T-cell (primary cell): ENCODE results near the gene FOXP1. TPM values are rescaled to one million over a fixed set of nuclear protein-coding genes. Genes with fewer than 3 reads are reported as not detected.

Experiments
- ATAC-seq, 4 experiments: fragments of 200-7000 bp in 3 of 4; fragments of 150-1000 bp in 1 of 4; cut with Tn5 transposase; replicated peaks in 1 of 4; 1 replicate in 3 of 4; 2 replicates in 1 of 4; pipeline ENCODE4 v1.10.0; 2021; ENCODE audit warnings: moderate library complexity in 3 of 4, mild to moderate bottlenecking in 2 of 4, moderate number of reproducible peaks in 1 of 4
- CTCF ChIA-PET, 2 donors: fragments of 300-600 bp; sonication (Branson Sonifier 250); formaldehyde crosslinking; loops; one replicate each; lab custom pipeline; 2022; ENCODE audit warnings: antibody characterized with exemption in 2 of 2; lab: Charles Lee
- POLR2A ChIA-PET, 2 donors: fragments of 300-600 bp; sonication (Branson Sonifier 250); formaldehyde crosslinking; loops; one replicate each; lab custom pipeline; 2022; ENCODE audit warnings: antibody characterized with exemption in 2 of 2; lab: Charles Lee
- DNase-seq, 35 experiments: peaks; one replicate each; pipeline versions ENCODE4 v3.0.0 to v3.0.0-alpha.2; 2013 to 2023
- H3K27ac ChIP-seq: one replicate; pipeline ENCODE4 v1.5.1; 2013; ENCODE audit warnings: low read length
- H3K27me3 ChIP-seq, 2 experiments: replicated peaks in 1 of 2; 1 replicate in 1 of 2; 2 replicates in 1 of 2; pipeline versions ENCODE4 v1.6.1 to v1.7.0; 2013; ENCODE audit warnings: low read length in 1 of 2, mixed read lengths in 1 of 2; ENCODE audit not compliant: control insufficient read depth in 2 of 2, insufficient read depth in 2 of 2; ENCODE audit errors: extremely low read depth in 1 of 2
- H3K36me3 ChIP-seq, 2 donors: 1 replicate in 1 of 2; 2 replicates in 1 of 2; pipeline versions ENCODE4 v1.6.1 to v1.7.0; 2013; ENCODE audit warnings: low read length in 1 of 2; ENCODE audit not compliant: control insufficient read depth in 2 of 2, insufficient read depth in 1 of 2; ENCODE audit errors: extremely low read depth in 1 of 2
- H3K4me1 ChIP-seq, 2 experiments: 1 replicate in 1 of 2; 2 replicates in 1 of 2; pipeline versions ENCODE4 v1.6.1 to v1.7.0; 2013; ENCODE audit warnings: low read length in 2 of 2, mixed read lengths in 1 of 2; ENCODE audit not compliant: insufficient read depth in 2 of 2, control insufficient read depth in 1 of 2; ENCODE audit errors: extremely low read depth in 1 of 2
- H3K4me3 ChIP-seq, 2 donors: 1 replicate in 1 of 2; 2 replicates in 1 of 2; pipeline versions ENCODE4 v1.5.1 to v1.7.0; 2013; ENCODE audit warnings: mild to moderate bottlenecking in 2 of 2, low read length in 1 of 2, moderate library complexity in 1 of 2; ENCODE audit not compliant: control insufficient read depth in 1 of 2; ENCODE audit errors: extremely low read depth in 1 of 2
- H3K9me3 ChIP-seq: 2 replicates; pipeline ENCODE4 v1.7.0; 2013
- H3K27ac Mint-ChIP-seq, 2 donors: one replicate each; pipeline ENCODE4 v1.8.0; 2020 to 2021; ENCODE audit warnings: mild to moderate bottlenecking in 2 of 2, mixed read lengths in 2 of 2
- H3K27me3 Mint-ChIP-seq, 2 donors: one replicate each; pipeline ENCODE4 v1.8.0; 2021 to 2022; ENCODE audit warnings: mixed read lengths in 2 of 2
- H3K36me3 Mint-ChIP-seq: one replicate; pipeline ENCODE4 v1.8.0; 2021; ENCODE audit warnings: mixed read lengths
- H3K4me1 Mint-ChIP-seq, 3 donors: one replicate each; pipeline ENCODE4 v1.8.0; 2020 to 2022; ENCODE audit warnings: mixed read lengths in 3 of 3, mild to moderate bottlenecking in 1 of 3
- H3K4me3 Mint-ChIP-seq, 3 donors: one replicate each; pipeline ENCODE4 v1.8.0; 2020 to 2022; ENCODE audit warnings: mild to moderate bottlenecking in 3 of 3, mixed read lengths in 3 of 3, moderate library complexity in 3 of 3
- H3K9me3 Mint-ChIP-seq, 3 donors: one replicate each; pipeline ENCODE4 v1.8.0; 2020 to 2022; ENCODE audit warnings: mixed read lengths in 3 of 3
- WGBS: methylation state at CpG from one replicate; pipeline ENCODE4 v1.1.5; 2013; ENCODE audit warnings: missing lambda C conversion rate; ENCODE audit not compliant: insufficient coverage; 5-methylcytosine and 5-hydroxymethylcytosine counted together
- total RNA-seq, 35 experiments: library from RNA in 6 of 35; stranded (reverse) in 6 of 35; fragments of 120-200 nt in 1 of 35; gene quantifications; one replicate each; pipeline versions ENCODE4 v1.2.1 to v1.2.4 and lab custom pipeline; 2013 to 2026

The FOXP1 gene
- total RNA-seq, 5 donors from 2014 or later (not counting 1 experiment from before 2014, with no cell fraction given) = 258 to 586 (median 290) TPM

DNA sequence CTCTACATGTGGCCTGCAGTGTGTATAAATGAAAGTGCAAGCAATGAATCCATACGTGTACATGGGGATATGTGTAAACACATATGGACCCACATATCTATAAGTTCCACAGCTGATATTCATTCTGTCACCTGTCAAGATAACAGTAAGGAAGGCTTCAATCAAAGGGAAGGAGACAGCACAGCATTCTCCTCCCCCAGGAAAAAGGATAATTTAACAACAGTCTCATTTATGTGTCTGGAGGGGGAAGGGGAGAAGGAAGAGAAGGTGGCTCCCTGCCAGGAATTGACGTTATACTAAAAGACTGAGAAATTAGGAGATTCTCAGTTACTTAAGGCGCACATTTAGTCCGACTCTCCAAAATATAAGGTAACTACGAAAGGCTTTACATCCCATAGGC, 345.9 kb downstream of the FOXP1 start:
- POLR2A ChIA-PET = no interaction called here
- Histone ChIP-seq H3K27ac (no peak overlapping the region), H3K27me3 (no peaks in the 10 kb centered on the region), H3K4me3 (no peak overlapping the region), H3K9me3 (no peaks in the 10 kb centered on the region), H3K36me3 (peaks cover 6 to 12% of the 10 kb centered on the region in 2 donors), H3K4me1 (no peaks in the 10 kb centered on the region)
- Mint-ChIP-seq H3K9me3 (no peaks in the 10 kb centered on the region), H3K27ac (no peak overlapping the region), H3K27me3 (no peaks in the 10 kb centered on the region), H3K4me1 (peaks cover 44 to 60% (median 47%) of the 10 kb centered on the region in 3 donors), H3K36me3 (peaks cover 53% of the 10 kb centered on the region), H3K4me3 (no peak overlapping the region)
- ATAC-seq (no peak), DNase-seq (no peak)
- 83% methylated on average over 1 of the region's 5 CpGs for WGBS
- CTCF ChIA-PET = interaction anchor here in 1 of 2 donors (0.5 kb wide), 1 partner anchor 17 kb away, joined by 3 read pairs; no protein-coding TSS in a partner anchor

DNA sequence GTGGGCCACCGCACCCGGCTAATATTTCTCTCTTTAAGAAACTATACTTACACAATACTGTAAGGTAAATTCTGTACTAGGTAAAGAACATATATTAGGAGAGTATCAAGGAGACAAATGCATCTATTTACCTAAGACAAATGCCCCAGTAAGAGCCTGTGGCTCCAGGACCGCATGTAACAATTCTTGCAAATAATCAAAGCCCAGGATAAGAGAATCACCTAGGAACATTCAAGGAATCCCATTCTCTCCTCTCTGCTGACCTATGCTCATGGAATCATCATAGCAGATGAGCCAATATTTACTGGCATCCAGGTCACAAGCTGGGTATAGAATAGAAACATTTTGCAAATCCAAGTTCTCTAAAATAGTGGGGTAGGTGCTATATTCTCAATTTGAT, 347.7 kb downstream of the FOXP1 start:
- ChIA-PET CTCF (interaction anchor here in 1 of 2 donors (1.0 kb wide), 1 partner anchor 9 kb away, joined by 4 read pairs; no protein-coding TSS in a partner anchor), POLR2A (no interaction called here)
- DNase-seq (no peak), ATAC-seq (no peak)
- H3K27me3 Mint-ChIP-seq = no peaks in the 10 kb centered on the region
- no CpG with 5 or more reads among the region's 3 CpGs for WGBS
- H3K4me3 Mint-ChIP-seq = no peak overlapping the region
- H3K27me3 ChIP-seq = no peaks in the 10 kb centered on the region
- H3K9me3 Mint-ChIP-seq = no peaks in the 10 kb centered on the region
- no peaks in the 10 kb centered on the region for H3K9me3 ChIP-seq
- H3K4me3 ChIP-seq = no peak overlapping the region
- peaks cover 0 to 13% of the 10 kb centered on the region in 2 experiments for H3K4me1 ChIP-seq
- peak overlapping the region in 1 of 2 donors; percentile 23 for H3K27ac Mint-ChIP-seq
- peaks cover 47 to 63% (median 55%) of the 10 kb centered on the region in 3 donors for H3K4me1 Mint-ChIP-seq
- no peak overlapping the region for H3K27ac ChIP-seq
- H3K36me3 Mint-ChIP-seq = peaks cover 49% of the 10 kb centered on the region
- H3K36me3 ChIP-seq = peaks cover 6 to 10% of the 10 kb centered on the region in 2 donors

- Mint-ChIP-seq H3K36me3 (peaks cover 36% of the 10 kb centered on the region), H3K4me1 (peaks cover 48 to 72% (median 69%) of the 10 kb centered on the region in 3 donors), H3K9me3 (no peaks in the 10 kb centered on the region), H3K27ac (no peak overlapping the region), H3K4me3 (no peak overlapping the region), H3K27me3 (no peaks in the 10 kb centered on the region)
- ATAC-seq = no peak
- CTCF ChIA-PET = interaction anchor here (0.6 to 0.7 kb wide), 4 partner anchors 13 to 1550 kb away, joined by 3 to 6 read pairs (median 4); no protein-coding TSS in a partner anchor
- WGBS = no CpG with 5 or more reads among the region's 3 CpGs
- POLR2A ChIA-PET = interaction anchor here (0.5 to 0.9 kb wide), 4 partner anchors 55 to 233 kb away, joined by 3 to 7 read pairs (median 5); no protein-coding TSS in a partner anchor
- Histone ChIP-seq H3K4me1 (peaks cover 11 to 36% of the 10 kb centered on the region in 2 experiments), H3K36me3 (peaks cover 0 to 7% of the 10 kb centered on the region in 2 donors), H3K9me3 (no peaks in the 10 kb centered on the region), H3K27ac (no peak overlapping the region), H3K4me3 (no peak overlapping the region), H3K27me3 (no peaks in the 10 kb centered on the region)
- no peak for DNase-seq
These were observed 350.6 kb downstream of the FOXP1 start for GRCh38 chr3:71232895-71233294.

DNA sequence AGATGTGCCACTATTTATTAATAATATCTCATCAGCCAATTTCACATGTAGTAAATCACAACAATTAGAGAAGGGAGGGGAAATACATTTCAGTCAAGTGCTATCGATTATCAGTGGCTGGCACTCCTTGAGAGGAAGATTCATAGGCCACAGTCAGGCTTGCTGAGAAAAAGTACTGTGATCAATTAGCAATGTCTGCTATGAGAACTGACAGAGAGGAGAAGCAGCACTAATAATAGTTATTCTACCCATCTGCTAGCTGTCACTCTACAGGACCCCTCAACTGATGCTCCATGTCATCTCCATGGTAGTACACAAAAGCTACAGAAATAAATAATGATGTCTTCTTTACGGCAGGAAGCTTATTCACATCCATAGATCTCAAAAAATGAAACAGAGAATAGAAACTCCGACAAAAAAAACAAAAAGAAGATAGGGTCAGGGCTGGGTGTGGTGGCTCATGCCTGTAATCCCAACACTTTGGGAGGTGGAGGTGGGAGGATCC, 351.3 kb downstream of the FOXP1 start:
- Mint-ChIP-seq H3K4me1 (peaks cover 48 to 74% (median 70%) of the 10 kb centered on the region in 3 donors), H3K27me3 (no peaks in the 10 kb centered on the region), H3K36me3 (peaks cover 30% of the 10 kb centered on the region), H3K27ac (peak overlapping the region; percentile 53 to 59), H3K4me3 (peak overlapping the region in 1 of 3 donors; percentile 26), H3K9me3 (no peaks in the 10 kb centered on the region)
- POLR2A ChIA-PET = interaction anchor here in 1 of 2 donors (0.9 kb wide), 1 partner anchor 234 kb away, joined by 7 read pairs; no protein-coding TSS in a partner anchor
- Histone ChIP-seq H3K4me1 (peaks cover 14 to 42% of the 10 kb centered on the region in 2 experiments), H3K27ac (no peak overlapping the region), H3K36me3 (peaks cover 0 to 5% of the 10 kb centered on the region in 2 donors), H3K4me3 (no peak overlapping the region), H3K27me3 (no peaks in the 10 kb centered on the region), H3K9me3 (no peaks in the 10 kb centered on the region)
- CTCF ChIA-PET = no interaction called here
- ATAC-seq (no peak), DNase-seq (no peak)
- WGBS = no CpG with 5 or more reads among the region's 3 CpGs

- Mint-ChIP-seq H3K27me3 (no peaks in the 10 kb centered on the region), H3K9me3 (no peaks in the 10 kb centered on the region), H3K36me3 (peaks cover 29% of the 10 kb centered on the region), H3K4me3 (no peak overlapping the region), H3K27ac (no peak overlapping the region), H3K4me1 (peaks cover 54 to 79% (median 75%) of the 10 kb centered on the region in 3 donors)
- peaks cover 0 to 5% of the 10 kb centered on the region in 2 donors for H3K36me3 ChIP-seq
- no peaks in the 10 kb centered on the region for H3K27me3 ChIP-seq
- no peak overlapping the region for H3K27ac ChIP-seq
- DNase-seq (no peak), ATAC-seq (no peak)
- ChIA-PET CTCF (no interaction called here), POLR2A (interaction anchor here in 1 of 2 donors (0.9 kb wide), 1 partner anchor 234 kb away, joined by 7 read pairs; no protein-coding TSS in a partner anchor)
- H3K4me3 ChIP-seq = no peak overlapping the region
- H3K4me1 ChIP-seq = peaks cover 18 to 47% of the 10 kb centered on the region in 2 experiments
- 90% methylated on average over 3 of the region's 4 CpGs for WGBS
- no peaks in the 10 kb centered on the region for H3K9me3 ChIP-seq
These were observed 351.8 kb downstream of the FOXP1 start for GRCh38 chr3:71231680-71232079.

DNA sequence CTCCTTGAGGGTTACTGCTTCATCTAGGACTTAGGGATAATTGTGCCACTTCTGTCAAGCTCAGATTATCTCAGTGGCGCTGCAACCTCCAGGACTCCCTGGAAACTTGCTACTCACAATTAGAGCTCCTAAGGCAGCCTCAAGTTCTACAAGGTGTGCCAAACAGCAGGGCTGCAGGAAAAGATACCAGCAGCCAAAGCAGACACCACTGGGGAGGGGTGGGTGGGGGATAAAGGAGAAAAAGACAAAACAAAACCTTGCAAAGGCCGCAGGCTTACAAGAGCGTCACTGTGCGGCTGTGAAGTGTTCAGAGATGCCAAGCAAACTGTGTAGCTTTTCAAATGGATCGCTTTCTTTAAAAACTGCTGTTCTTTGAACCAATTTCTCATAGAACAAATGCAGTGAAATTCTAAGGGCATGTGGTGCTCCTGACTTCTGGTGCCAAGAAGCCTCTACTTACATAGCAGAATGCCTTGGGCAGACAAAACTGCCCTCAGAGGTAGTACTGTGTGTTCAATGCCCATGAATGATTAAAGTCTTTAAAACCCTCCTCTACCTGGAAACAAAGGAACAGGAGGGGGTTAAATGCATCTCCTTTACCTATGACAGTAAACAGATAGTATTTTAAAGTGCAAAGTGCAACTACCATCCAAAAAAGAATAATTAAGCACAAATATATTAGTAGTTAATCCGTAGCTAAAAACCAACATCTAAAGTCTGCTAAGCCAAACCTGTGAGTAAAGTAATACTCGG, 353.4 kb downstream of the FOXP1 start:
- Histone ChIP-seq H3K9me3 (no peaks in the 10 kb centered on the region), H3K27me3 (no peaks in the 10 kb centered on the region), H3K36me3 (peaks cover 0 to 3% of the 10 kb centered on the region in 2 donors), H3K4me1 (peaks cover 30 to 51% of the 10 kb centered on the region in 2 experiments), H3K4me3 (no peak overlapping the region), H3K27ac (no peak overlapping the region)
- H3K9me3 Mint-ChIP-seq = no peaks in the 10 kb centered on the region
- ChIA-PET CTCF (interaction anchor here (0.5 to 0.9 kb wide), 4 partner anchors 9 to 255 kb away, joined by 3 to 4 read pairs (median 3); no protein-coding TSS in a partner anchor), POLR2A (interaction anchor here in 1 of 2 donors (0.5 to 0.8 kb wide), 6 partner anchors 21 to 1728 kb away, joined by 3 to 7 read pairs (median 4); no protein-coding TSS in a partner anchor)
- no CpG with 5 or more reads among the region's 7 CpGs for WGBS
- no peak for ATAC-seq
- peaks cover 17% of the 10 kb centered on the region for H3K36me3 Mint-ChIP-seq
- H3K4me3 Mint-ChIP-seq = no peak overlapping the region
- H3K27ac Mint-ChIP-seq = peak overlapping the region in 1 of 2 donors; percentile 49
- peak in 22 of 35 experiments; percentile 2 to 61 (median 22) for DNase-seq
- H3K4me1 Mint-ChIP-seq = peaks cover 63 to 89% (median 84%) of the 10 kb centered on the region in 3 donors
- no peaks in the 10 kb centered on the region for H3K27me3 Mint-ChIP-seq
